Endometrial microvascular endothelial cells (primary cell): Measurements from ENCODE around the gene TMEM201. TPM values are rescaled to one million over a fixed set of nuclear protein-coding genes. Genes with fewer than 3 reads are reported as not detected.

Experiments used
- total RNA-seq: library from RNA; depleted of rRNA; stranded (reverse); fragments of >200 nt; gene quantifications from one replicate; pipeline ENCODE4 v1.2.3, GENCODE V29; 2015; ENCODE audit errors: inconsistent ontology term

Gene TMEM201
- total RNA-seq, 1 donor from 2014 or later: 19.0 TPM

Other genes starting within 250 kb of the TMEM201 start
- gene SLC25A33, start 49.4 kb upstream of the TMEM201 start, total RNA-seq: 8.6 TPM
- gene PIK3CD, start 62.8 kb downstream of the TMEM201 start, total RNA-seq: 9.1 TPM
- 98.4 TPM for gene CLSTN1, start 235.1 kb downstream of the TMEM201 start, total RNA-seq